Ishikawa (cell line): Measurements from ENCODE around the gene CNOT1.

ENCODE experiments used
- EGR1 ChIP-seq: IDR thresholded peaks from 2 replicates; pipeline ENCODE4 v1.6.1; 2012
- TCF12 ChIP-seq: IDR thresholded peaks from 2 replicates; pipeline ENCODE4 v1.6.1; 2012; ENCODE audit warnings: low read depth
- USF1 ChIP-seq: IDR thresholded peaks from 2 replicates; pipeline ENCODE4 v1.6.1; 2012
- YY1 ChIP-seq: IDR thresholded peaks from 2 replicates; pipeline ENCODE4 v1.6.1; 2012; ENCODE audit warnings: low read depth
- ZBTB7A ChIP-seq: IDR thresholded peaks from 2 replicates; pipeline ENCODE4 v1.6.1; 2012; ENCODE audit warnings: low read depth

GRCh38 chr16:58651965-58652348 is 22.3 kb upstream of the CNOT1 start:
- TF ChIP-seq YY1 (no peak), USF1 (no peak), TCF12 (no peak), EGR1 (no peak), ZBTB7A (no peak)
